ENCODE data around the gene ORC1. TPM values are rescaled to one million over a fixed set of nuclear protein-coding genes. Genes with fewer than 3 reads are reported as not detected.

Gene ORC1
- total and polyA plus RNA-seq, 12 donors: 0.56 to 3.7 (median 0.88) TPM; not detected in 2

GRCh38 chr1:52414942-52415341 is 10.7 kb upstream of the ORC1 start:
- H3K36me3 ChIP-seq (replicated peaks in 1 of 2): peaks cover 0 to 94% of the 10 kb centered on the region in 2 donors
- intact Hi-C loops (cut with DNase I): no loop called here
- DNase-seq: no peak
- no peak overlapping the region for H3K4me3 ChIP-seq
- TF ChIP-seq CTCF (IDR thresholded peaks at IDR 0.05): no peak
- TF ChIP-seq POLR2A (IDR thresholded peaks at IDR 0.05): no peak
- no peak overlapping the region for H3K27ac ChIP-seq
- H3K27me3 ChIP-seq: no peaks in the 10 kb centered on the region
- no peaks in the 10 kb centered on the region for H3K9me3 ChIP-seq (replicated peaks in 1 of 3)
- H3K4me1 ChIP-seq (replicated peaks in 1 of 2): no peaks in the 10 kb centered on the region

- Histone ChIP-seq H3K27me3 (no peaks in the 10 kb centered on the region), H3K36me3 (replicated peaks in 1 of 2) (peaks cover 0 to 95% of the 10 kb centered on the region in 2 donors), H3K27ac (no peak overlapping the region), H3K4me1 (replicated peaks in 1 of 2) (no peaks in the 10 kb centered on the region), H3K9me3 (replicated peaks in 1 of 3) (no peaks in the 10 kb centered on the region), H3K4me3 (no peak overlapping the region)
- WGBS, 4 donors: 96 to 100% (median 96%) methylated on average over 10 of the region's 10 CpGs
- TF ChIP-seq POLR2A (IDR thresholded peaks at IDR 0.05) (no peak), CTCF (IDR thresholded peaks at IDR 0.05) (no peak)
- DNase-seq: no peak
- intact Hi-C loops (cut with DNase I): no loop called here
Observed at GRCh38 chr1:52413410-52413989, 9.3 kb upstream of the ORC1 start.

- 1 to 4% (median 4%) methylated on average over 6 to 8 of the region's 8 CpGs for WGBS, 4 donors
- intact Hi-C loops (cut with DNase I): loop anchor here in 1 of 2 donors (10.0 kb wide), 1 partner anchor 280 kb away; no protein-coding TSS in a partner anchor
Observed at GRCh38 chr1:52404975-52405338, 734 bp upstream of the ORC1 start.

GRCh38 chr1:52403566-52404115 is 582 bp downstream of the ORC1 start:
- Histone ChIP-seq H3K27me3 (no peaks in the 10 kb centered on the region), H3K36me3 (replicated peaks in 1 of 2) (peaks cover 0 to 10% of the 10 kb centered on the region in 2 donors), H3K4me1 (replicated peaks in 1 of 2) (peaks cover 9 to 22% of the 10 kb centered on the region in 2 donors), H3K9me3 (replicated peaks in 1 of 3) (no peaks in the 10 kb centered on the region), H3K4me3 (peak overlapping the region in 3 of 4 donors; percentile 53 to 89 (median 85)), H3K27ac (peak overlapping the region in 4 of 5 donors; percentile 36 to 96 (median 78))
- DNase-seq: peak; percentile 33 to 67 (median 58)
- TF ChIP-seq POLR2A (IDR thresholded peaks at IDR 0.05) (no peak), CTCF (IDR thresholded peaks at IDR 0.05) (no peak)
- intact Hi-C loops (cut with DNase I): loop anchor here in 1 of 2 donors (10.0 kb wide), 1 partner anchor 281 kb away; no protein-coding TSS in a partner anchor
- 0 to 1% (median 0%) methylated on average over 16 of the region's 16 CpGs for WGBS, 4 donors

More at GRCh38 chr1:52404975-52405338, 734 bp upstream of the ORC1 start:
- Histone ChIP-seq H3K9me3 (replicated peaks in 1 of 3) (no peaks in the 10 kb centered on the region), H3K4me1 (replicated peaks in 1 of 2) (peaks cover 9 to 22% of the 10 kb centered on the region in 2 donors), H3K27me3 (no peaks in the 10 kb centered on the region), H3K27ac (peak overlapping the region in 4 of 5 donors; percentile 79 to 96 (median 88)), H3K4me3 (peak overlapping the region; percentile 73 to 89 (median 86)), H3K36me3 (replicated peaks in 1 of 2) (peaks cover 0 to 20% of the 10 kb centered on the region in 2 donors)
- TF ChIP-seq CTCF (IDR thresholded peaks at IDR 0.05) (peak in 1 of 6 experiments; percentile 5), POLR2A (IDR thresholded peaks at IDR 0.05) (no peak)
- no peak for DNase-seq
